ENCODE results near the gene PINLYP.
"Not testable (repeated sequence)": the region's sequence is repeated elsewhere in the genome, so short reads cannot be mapped to it uniquely, and the experiment has no call there.

Gene PINLYP

DNA sequence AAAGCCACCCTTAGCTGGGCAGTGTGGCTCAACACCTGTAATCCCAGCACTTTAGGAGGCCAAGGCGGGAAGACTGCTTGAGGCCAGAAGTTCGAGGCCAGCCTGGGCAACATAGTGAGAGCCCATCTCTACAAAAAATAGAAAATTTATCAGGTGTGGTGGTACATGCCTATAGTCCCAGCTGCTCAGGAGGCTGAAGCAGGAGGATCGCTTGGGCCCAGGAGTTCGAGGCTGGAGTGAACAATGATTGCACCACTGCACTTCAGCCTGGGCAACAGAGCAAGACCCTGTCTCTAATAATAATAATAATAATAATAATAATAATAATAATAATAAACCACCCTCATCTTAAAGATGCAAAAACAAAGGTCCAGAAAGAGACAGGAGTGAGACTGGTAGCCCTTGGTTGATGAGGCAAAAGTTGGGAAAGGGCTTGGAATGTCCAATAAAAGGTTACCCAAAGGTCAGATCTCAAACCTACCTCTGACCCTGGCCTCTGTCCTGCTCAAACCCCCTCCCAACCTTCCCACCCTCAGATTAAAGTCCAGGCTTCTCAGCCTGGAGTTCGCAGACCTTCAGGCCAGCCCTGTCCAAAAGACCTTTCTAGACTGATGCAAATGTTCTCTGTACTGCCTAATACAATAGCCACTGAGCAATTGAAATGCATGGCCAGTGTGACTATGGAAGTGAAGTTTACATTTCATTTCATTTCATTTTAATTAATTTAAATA lies 33.5 kb upstream of the PINLYP start:
- H3K4me3 ChIP-seq (ENCODE audit: low read depth, low read length): no peak overlapping the region
- TF ChIP-seq, protein P1, sequence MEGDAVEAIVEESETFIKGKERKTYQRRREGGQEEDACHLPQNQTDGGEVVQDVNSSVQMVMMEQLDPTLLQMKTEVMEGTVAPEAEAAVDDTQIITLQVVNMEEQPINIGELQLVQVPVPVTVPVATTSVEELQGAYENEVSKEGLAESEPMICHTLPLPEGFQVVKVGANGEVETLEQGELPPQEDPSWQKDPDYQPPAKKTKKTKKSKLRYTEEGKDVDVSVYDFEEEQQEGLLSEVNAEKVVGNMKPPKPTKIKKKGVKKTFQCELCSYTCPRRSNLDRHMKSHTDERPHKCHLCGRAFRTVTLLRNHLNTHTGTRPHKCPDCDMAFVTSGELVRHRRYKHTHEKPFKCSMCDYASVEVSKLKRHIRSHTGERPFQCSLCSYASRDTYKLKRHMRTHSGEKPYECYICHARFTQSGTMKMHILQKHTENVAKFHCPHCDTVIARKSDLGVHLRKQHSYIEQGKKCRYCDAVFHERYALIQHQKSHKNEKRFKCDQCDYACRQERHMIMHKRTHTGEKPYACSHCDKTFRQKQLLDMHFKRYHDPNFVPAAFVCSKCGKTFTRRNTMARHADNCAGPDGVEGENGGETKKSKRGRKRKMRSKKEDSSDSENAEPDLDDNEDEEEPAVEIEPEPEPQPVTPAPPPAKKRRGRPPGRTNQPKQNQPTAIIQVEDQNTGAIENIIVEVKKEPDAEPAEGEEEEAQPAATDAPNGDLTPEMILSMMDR (IDR thresholded peaks at IDR 0.05; ENCODE audit: low read depth, low read length): no peak

DNA sequence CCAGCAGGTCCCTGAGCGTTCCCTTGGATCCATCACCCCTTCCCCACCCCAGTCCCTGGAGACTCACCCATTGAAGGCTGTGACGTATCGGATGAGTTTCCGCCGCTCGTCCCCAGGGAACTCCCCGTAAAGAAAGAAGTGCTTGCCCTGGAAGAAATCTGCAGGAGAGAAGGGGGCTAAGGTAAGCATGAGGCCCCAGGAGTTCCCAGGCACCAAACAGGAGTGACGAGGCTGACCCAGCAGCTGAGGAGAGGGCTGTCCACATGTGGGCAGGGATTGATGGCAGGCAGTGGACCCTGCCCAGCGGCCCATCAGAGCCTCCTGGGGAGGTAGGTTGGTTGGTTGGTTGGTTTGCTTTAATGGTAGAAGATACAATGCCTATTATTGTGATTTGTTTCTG lies 31.5 kb upstream of the PINLYP start:
- TF ChIP-seq, protein P1 (IDR thresholded peaks at IDR 0.05; ENCODE audit: low read depth, low read length): no peak
- no peak overlapping the region for H3K4me3 ChIP-seq (ENCODE audit: low read depth, low read length)

DNA sequence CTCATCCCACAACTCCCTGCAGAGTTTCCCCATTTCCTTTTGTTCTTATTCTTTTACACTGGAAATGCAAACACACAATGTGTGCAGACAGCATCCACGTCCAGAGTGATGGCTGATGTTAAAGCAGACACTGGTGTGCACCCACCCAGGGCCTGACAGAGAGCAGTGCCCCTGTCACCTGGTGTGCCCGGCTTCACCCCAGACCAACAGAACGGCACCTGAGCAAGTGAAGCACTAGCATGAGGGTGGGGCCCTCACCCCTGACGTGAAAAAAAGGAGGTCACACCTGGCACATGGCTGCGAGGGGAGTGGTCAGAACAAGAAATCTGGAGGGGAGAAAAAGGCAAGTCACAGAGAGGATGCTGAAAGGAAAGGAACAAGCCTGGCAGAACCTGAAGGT lies 30.3 kb upstream of the PINLYP start:
- H3K4me3 ChIP-seq (ENCODE audit: low read depth, low read length): no peak overlapping the region
- TF ChIP-seq, protein P1 (IDR thresholded peaks at IDR 0.05; ENCODE audit: low read depth, low read length): no peak

DNA sequence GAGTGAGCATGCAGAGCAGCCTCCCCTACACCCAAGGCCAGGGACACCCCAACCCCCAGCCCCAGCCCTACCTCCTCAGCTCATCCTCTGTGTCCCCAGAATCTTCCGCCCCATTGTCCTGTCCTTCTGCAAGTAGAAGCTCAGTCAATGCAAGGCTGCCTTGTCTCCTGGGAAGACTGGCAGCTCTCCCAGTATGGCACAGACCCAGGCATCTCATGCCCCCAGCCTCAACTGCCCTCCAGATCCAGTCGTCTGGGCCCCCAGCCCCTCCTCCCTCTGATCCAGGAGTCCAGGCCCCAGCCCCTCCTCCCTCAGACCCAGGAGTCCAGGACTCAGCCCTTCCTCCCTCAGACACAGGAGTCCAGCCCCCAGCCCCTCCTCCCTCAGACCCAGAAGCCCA lies 29.6 kb upstream of the PINLYP start:
- TF ChIP-seq, protein P1 (IDR thresholded peaks at IDR 0.05; ENCODE audit: low read depth, low read length): no peak
- no peak overlapping the region for H3K4me3 ChIP-seq (ENCODE audit: low read depth, low read length)

DNA sequence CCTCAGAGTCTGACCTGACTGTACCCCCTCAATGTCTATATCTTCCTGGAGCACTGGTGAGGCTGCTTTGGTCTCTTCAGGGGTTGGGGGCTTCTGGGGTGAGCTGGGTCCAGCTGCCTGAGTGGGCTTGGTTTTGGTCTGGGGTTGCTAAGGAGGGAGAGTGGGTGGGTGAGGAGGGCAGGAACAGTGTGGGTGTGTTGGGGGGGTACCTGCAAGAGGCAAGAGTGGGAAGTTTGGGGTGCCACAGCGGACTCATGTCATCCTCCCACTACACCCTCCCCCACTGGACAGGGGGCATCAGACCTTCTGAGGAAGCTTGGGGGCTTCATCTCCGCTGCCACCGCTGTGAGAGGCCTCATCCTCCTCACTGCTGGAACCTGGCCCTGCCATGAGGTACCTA lies 29.0 kb upstream of the PINLYP start:
- TF ChIP-seq, protein P1 (IDR thresholded peaks at IDR 0.05; ENCODE audit: low read depth, low read length): no peak
- no peak overlapping the region for H3K4me3 ChIP-seq (ENCODE audit: low read depth, low read length)

DNA sequence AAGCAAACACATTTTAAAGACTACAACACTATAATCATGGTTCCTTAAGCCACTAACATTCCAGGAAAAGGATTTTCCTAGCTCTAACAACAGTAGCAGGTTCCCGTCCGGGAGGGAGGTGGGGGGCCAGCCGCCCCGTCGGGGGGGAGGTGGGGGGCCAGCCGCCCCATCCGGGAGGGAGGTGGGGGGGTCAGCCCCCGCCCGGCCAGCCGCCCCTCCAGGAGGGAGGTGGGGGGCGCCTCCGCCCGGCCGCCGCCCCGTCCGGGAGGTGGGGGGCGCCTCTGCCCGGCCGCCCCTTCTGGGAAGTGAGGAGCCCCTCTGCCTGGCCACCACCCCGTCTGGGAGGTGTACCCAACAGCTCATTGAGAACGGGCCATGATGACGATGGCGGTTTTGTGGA lies 27.7 kb upstream of the PINLYP start:
- not testable (repeated sequence) for H3K4me3 ChIP-seq (ENCODE audit: low read depth, low read length)

DNA sequence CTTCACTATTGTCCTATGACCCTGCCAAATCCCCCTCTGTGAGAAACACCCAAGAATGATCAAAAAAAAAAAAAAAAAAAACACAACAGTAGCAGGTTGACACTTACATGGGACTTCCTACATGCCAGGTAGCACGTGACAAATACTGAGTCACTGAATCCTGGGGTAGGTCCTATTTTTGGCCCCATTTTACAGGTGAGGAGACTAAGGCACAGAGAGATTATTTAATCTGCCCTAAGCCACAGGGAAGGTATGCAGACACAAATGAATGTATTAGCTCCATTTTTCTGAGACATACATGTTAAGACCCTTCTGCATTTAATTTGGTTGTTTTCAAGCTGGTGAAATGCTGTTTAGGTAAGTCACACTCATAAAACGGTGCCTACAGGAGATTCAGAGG lies 26.9 kb upstream of the PINLYP start:
- TF ChIP-seq, protein P1 (IDR thresholded peaks at IDR 0.05; ENCODE audit: low read depth, low read length): no peak
- no peak overlapping the region for H3K4me3 ChIP-seq (ENCODE audit: low read depth, low read length)

Data from WI38 (cell line).